ENCODE measurements around the gene BEST2. TPM values are rescaled to one million over a fixed set of nuclear protein-coding genes. Genes with fewer than 3 reads are reported as not detected.

BEST2 gene
- total RNA-seq, 1 donor = not detected

DNA sequence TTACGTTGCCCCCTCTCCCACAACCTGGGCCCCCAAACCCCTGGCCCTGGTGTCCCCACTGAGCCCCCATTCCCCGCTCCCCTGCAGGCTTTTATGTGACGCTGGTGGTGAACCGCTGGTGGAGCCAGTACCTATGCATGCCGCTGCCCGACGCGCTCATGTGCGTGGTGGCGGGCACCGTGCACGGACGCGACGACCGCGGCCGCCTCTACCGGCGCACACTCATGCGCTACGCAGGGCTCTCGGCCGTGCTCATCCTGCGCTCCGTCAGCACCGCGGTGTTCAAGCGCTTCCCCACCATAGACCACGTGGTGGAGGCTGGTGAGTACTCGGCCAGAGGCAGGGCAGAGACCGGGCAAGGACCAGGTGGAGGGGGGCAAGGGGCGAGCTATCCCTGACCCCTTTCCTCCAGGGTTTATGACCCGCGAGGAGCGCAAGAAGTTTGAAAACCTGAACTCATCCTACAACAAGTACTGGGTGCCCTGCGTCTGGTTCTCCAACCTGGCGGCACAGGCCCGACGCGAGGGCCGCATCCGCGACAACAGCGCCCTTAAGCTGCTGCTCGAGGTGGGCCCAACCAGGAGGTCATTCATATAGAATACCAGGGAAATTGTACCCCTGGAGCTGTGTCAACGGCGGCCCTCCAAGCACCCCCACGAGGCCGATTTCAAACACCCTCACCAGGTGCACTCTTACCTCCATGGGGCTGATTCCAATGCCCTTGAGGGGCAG lies 3.0 kb downstream of the BEST2 start:
- H4K20me1 ChIP-seq (ENCODE audit: insufficient read depth, low read length) = no peaks in the 10 kb centered on the region
- H3K9me3 ChIP-seq (ENCODE audit: low read depth, low read length) = no peaks in the 10 kb centered on the region
- H3K4me2 ChIP-seq (ENCODE audit: insufficient read depth, low read length) = no peak overlapping the region
- H3K27ac ChIP-seq (ENCODE audit: low read depth, low read length) = no peak overlapping the region
- no peak overlapping the region for H2AFZ ChIP-seq (ENCODE audit: low read length)
- no peaks in the 10 kb centered on the region for H3K79me2 ChIP-seq (ENCODE audit: insufficient read depth, low read length)
- peak; percentile 36 for DNase-seq (ENCODE audit: insufficient read length, low spot score, missing footprints)
- H3K4me1 ChIP-seq (ENCODE audit: insufficient read depth, low read length) = peaks cover 17% of the 10 kb centered on the region
- H3K36me3 ChIP-seq (ENCODE audit: insufficient read depth, low read length) = no peaks in the 10 kb centered on the region
- H3K27me3 ChIP-seq (ENCODE audit: insufficient read depth, low read length) = peaks cover 22% of the 10 kb centered on the region
- H3K4me3 ChIP-seq (ENCODE audit: insufficient read depth, low read length) = no peak overlapping the region
- TF ChIP-seq, protein P1, sequence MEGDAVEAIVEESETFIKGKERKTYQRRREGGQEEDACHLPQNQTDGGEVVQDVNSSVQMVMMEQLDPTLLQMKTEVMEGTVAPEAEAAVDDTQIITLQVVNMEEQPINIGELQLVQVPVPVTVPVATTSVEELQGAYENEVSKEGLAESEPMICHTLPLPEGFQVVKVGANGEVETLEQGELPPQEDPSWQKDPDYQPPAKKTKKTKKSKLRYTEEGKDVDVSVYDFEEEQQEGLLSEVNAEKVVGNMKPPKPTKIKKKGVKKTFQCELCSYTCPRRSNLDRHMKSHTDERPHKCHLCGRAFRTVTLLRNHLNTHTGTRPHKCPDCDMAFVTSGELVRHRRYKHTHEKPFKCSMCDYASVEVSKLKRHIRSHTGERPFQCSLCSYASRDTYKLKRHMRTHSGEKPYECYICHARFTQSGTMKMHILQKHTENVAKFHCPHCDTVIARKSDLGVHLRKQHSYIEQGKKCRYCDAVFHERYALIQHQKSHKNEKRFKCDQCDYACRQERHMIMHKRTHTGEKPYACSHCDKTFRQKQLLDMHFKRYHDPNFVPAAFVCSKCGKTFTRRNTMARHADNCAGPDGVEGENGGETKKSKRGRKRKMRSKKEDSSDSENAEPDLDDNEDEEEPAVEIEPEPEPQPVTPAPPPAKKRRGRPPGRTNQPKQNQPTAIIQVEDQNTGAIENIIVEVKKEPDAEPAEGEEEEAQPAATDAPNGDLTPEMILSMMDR (IDR thresholded peaks at IDR 0.05; ENCODE audit: extremely low read depth, low read depth, low read length) = no peak

DNA sequence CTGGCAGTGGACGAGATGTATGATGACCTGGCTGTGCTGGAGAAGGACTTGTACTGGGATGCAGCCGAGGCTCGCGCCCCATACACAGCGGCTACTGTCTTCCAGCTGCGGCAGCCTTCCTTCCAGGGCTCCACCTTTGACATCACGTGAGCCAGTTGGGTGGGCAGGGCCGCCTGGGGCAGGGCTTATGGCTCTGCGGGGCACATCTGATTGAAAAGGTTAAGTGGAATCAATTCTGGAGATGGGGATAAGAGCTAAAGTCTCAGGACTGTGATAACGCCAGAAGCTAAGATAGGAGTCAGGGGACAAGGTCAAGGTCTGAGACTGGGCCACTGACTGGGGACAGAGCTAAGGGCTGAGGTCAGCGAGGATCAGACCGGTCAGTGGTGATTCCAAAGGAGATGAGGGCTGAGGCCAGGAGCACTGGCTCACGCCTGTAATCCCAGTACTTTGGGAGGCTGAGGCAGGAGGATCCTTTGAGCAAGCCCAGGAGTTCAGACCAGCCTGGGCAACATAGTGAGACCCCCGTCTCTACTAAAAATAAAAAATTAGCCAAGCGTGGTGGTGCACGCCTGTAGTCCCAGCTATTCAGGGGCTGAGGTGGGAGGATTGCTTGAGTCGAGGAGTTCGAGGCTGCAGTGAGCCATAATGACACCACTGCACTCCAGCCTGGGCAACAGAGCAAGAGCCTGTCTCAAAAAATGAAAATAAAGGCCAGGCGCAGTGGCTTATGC lies 4.7 kb downstream of the BEST2 start:
- TF ChIP-seq, protein P1 (IDR thresholded peaks at IDR 0.05; ENCODE audit: extremely low read depth, low read depth, low read length) = no peak
- H3K36me3 ChIP-seq (ENCODE audit: insufficient read depth, low read length) = no peaks in the 10 kb centered on the region
- H2AFZ ChIP-seq (ENCODE audit: low read length) = no peak overlapping the region
- H3K4me3 ChIP-seq (ENCODE audit: insufficient read depth, low read length) = no peak overlapping the region
- no peak overlapping the region for H3K27ac ChIP-seq (ENCODE audit: low read depth, low read length)
- DNase-seq (ENCODE audit: insufficient read length, low spot score, missing footprints) = peak; percentile 62
- H3K4me1 ChIP-seq (ENCODE audit: insufficient read depth, low read length) = peaks cover 6% of the 10 kb centered on the region
- H3K4me2 ChIP-seq (ENCODE audit: insufficient read depth, low read length) = no peak overlapping the region
- no peaks in the 10 kb centered on the region for H3K9me3 ChIP-seq (ENCODE audit: low read depth, low read length)
- no peaks in the 10 kb centered on the region for H3K79me2 ChIP-seq (ENCODE audit: insufficient read depth, low read length)
- H3K27me3 ChIP-seq (ENCODE audit: insufficient read depth, low read length) = peaks cover 9% of the 10 kb centered on the region
- H4K20me1 ChIP-seq (ENCODE audit: insufficient read depth, low read length) = no peaks in the 10 kb centered on the region

DNA sequence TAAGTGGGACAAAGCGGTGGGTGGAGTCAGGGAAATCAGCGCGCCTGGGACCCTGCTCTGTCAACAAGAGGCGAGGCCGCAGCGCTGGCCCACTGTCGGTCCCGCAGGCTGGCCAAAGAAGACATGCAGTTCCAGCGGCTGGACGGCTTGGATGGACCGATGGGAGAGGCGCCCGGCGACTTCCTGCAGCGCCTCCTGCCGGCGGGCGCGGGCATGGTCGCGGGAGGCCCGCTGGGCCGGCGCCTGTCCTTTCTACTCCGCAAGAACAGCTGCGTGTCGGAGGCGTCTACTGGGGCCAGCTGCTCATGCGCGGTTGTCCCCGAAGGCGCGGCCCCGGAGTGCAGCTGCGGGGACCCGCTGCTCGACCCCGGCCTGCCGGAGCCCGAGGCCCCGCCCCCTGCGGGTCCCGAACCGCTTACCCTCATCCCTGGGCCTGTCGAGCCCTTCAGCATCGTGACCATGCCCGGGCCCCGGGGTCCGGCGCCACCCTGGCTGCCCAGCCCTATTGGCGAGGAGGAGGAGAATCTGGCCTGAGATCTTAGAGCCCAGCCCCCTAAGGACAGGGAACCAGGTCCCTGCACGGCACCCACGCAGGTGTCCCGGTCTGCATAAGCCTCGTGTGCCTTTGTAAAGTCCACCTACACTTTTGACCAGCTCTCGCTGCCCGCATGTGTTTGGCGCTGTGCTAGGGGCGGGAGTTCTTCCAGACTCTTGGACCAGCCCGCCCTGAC lies 6.1 kb downstream of the BEST2 start:
- Histone ChIP-seq H3K9me3 (ENCODE audit: low read depth, low read length) (no peaks in the 10 kb centered on the region), H3K36me3 (ENCODE audit: insufficient read depth, low read length) (no peaks in the 10 kb centered on the region), H4K20me1 (ENCODE audit: insufficient read depth, low read length) (no peaks in the 10 kb centered on the region), H3K27ac (ENCODE audit: low read depth, low read length) (no peak overlapping the region), H3K4me3 (ENCODE audit: insufficient read depth, low read length) (peak overlapping the region; percentile 74), H2AFZ (ENCODE audit: low read length) (peak overlapping the region; percentile 84), H3K4me2 (ENCODE audit: insufficient read depth, low read length) (peak overlapping the region; percentile 81), H3K79me2 (ENCODE audit: insufficient read depth, low read length) (no peaks in the 10 kb centered on the region), H3K4me1 (ENCODE audit: insufficient read depth, low read length) (peaks cover 6% of the 10 kb centered on the region), H3K27me3 (ENCODE audit: insufficient read depth, low read length) (no peaks in the 10 kb centered on the region)
- DNase-seq (ENCODE audit: insufficient read length, low spot score, missing footprints) = peak; percentile 99
- TF ChIP-seq, protein P1 (IDR thresholded peaks at IDR 0.05; ENCODE audit: extremely low read depth, low read depth, low read length) = peak; percentile 83
